CD14-positive monocyte (primary cell): ENCODE measurements around the gene INHA. TPM values are rescaled to one million over a fixed set of nuclear protein-coding genes. Genes with fewer than 3 reads are reported as not detected.
A peak's percentile ranks its signal among the peaks of the same experiment; 100 is the strongest.

Source experiments
- DNase-seq, 3 donors: peaks; one replicate each; pipeline ENCODE4 v3.0.0-alpha.2; 2011 to 2022
- H2AFZ ChIP-seq: 2 replicates; pipeline ENCODE4 v1.6.0; 2012; ENCODE audit warnings: mild to moderate bottlenecking, low read depth, low read length, inconsistent platforms; ENCODE audit not compliant: insufficient read depth, poor library complexity, severe bottlenecking
- H3K27ac ChIP-seq, 2 donors: 1 replicate in 1 of 2; 2 replicates in 1 of 2; pipeline ENCODE4 v1.5.1; 2012 to 2013; ENCODE audit warnings: low read length in 2 of 2, control low read depth in 1 of 2, inconsistent platforms in 1 of 2, low read depth in 1 of 2, mild to moderate bottlenecking in 1 of 2
- H3K27me3 ChIP-seq, 2 donors: one replicate each; pipeline versions ENCODE4 v1.6.0 to v1.6.1; 2011 to 2013; ENCODE audit warnings: low read length in 2 of 2; ENCODE audit not compliant: control insufficient read depth in 2 of 2, insufficient read depth in 2 of 2
- H3K36me3 ChIP-seq, 2 donors: replicated peaks in 1 of 2; 1 replicate in 1 of 2; 2 replicates in 1 of 2; pipeline versions ENCODE4 v1.5.1 to v1.6.1; 2012 to 2013; ENCODE audit warnings: low read length in 2 of 2, control low read depth in 1 of 2, inconsistent platforms in 1 of 2, mild to moderate bottlenecking in 1 of 2; ENCODE audit not compliant: insufficient read depth in 2 of 2, control insufficient read depth in 1 of 2
- H3K4me1 ChIP-seq, 2 donors: 1 replicate in 1 of 2; 2 replicates in 1 of 2; pipeline versions ENCODE4 v1.5.1 to v1.6.1; 2012 to 2013; ENCODE audit warnings: low read length in 2 of 2, control low read depth in 1 of 2, inconsistent platforms in 1 of 2, mild to moderate bottlenecking in 1 of 2, moderate library complexity in 1 of 2; ENCODE audit not compliant: insufficient read depth in 2 of 2, control insufficient read depth in 1 of 2
- H3K4me2 ChIP-seq: replicated peaks from 2 replicates; pipeline ENCODE3; 2012; ENCODE audit warnings: low read length, moderate library complexity, mild to moderate bottlenecking; ENCODE audit not compliant: poor library complexity, severe bottlenecking; ENCODE audit errors: extremely low read depth
- H3K4me3 ChIP-seq, 3 experiments: fragments of 200-600 bp in 1 of 3; sonication (generic) in 1 of 3; replicated peaks in 1 of 3; 1 replicate in 2 of 3; 2 replicates in 1 of 3; pipeline ENCODE4 v1.5.1; 2011 to 2013; ENCODE audit warnings: low read length in 3 of 3, mild to moderate bottlenecking in 3 of 3, control low read depth in 2 of 3, low read depth in 2 of 3, inconsistent platforms in 1 of 3, moderate library complexity in 1 of 3
- H3K79me2 ChIP-seq: 2 replicates; pipeline ENCODE4 v1.6.0; 2012; ENCODE audit warnings: mild to moderate bottlenecking, control low read depth, inconsistent platforms, low read length, moderate library complexity; ENCODE audit not compliant: insufficient read depth
- H3K9ac ChIP-seq: 2 replicates; pipeline ENCODE4 v1.6.0; 2017; ENCODE audit warnings: low read length, mild to moderate bottlenecking; ENCODE audit not compliant: insufficient read depth, poor library complexity, severe bottlenecking
- H3K9me3 ChIP-seq, 2 donors: replicated peaks in 1 of 2; 1 replicate in 1 of 2; 2 replicates in 1 of 2; pipeline versions ENCODE4 v1.5.1 to v1.6.1; 2012 to 2013; ENCODE audit warnings: low read length in 2 of 2, control low read depth in 1 of 2; ENCODE audit not compliant: control insufficient read depth in 1 of 2, insufficient read depth in 1 of 2
- H4K20me1 ChIP-seq: 2 replicates; pipeline ENCODE4 v1.6.0; 2012; ENCODE audit warnings: mild to moderate bottlenecking, low read length, control low read depth, moderate library complexity; ENCODE audit not compliant: insufficient read depth
- H3K27ac Mint-ChIP-seq, 7 donors: one replicate each; pipeline ENCODE4 v1.8.0; 2020; ENCODE audit warnings: mild to moderate bottlenecking in 7 of 7, mixed read lengths in 7 of 7, moderate library complexity in 6 of 7, inconsistent platforms in 2 of 7
- H3K27me3 Mint-ChIP-seq, 3 donors: one replicate each; pipeline ENCODE4 v1.8.0; 2021 to 2022; ENCODE audit warnings: low read depth in 3 of 3, mild to moderate bottlenecking in 3 of 3, mixed read lengths in 3 of 3, moderate library complexity in 3 of 3, inconsistent platforms in 1 of 3
- H3K36me3 Mint-ChIP-seq, 2 donors: one replicate each; pipeline ENCODE4 v1.8.0; 2020; ENCODE audit warnings: mixed read lengths in 2 of 2, inconsistent platforms in 1 of 2, mild to moderate bottlenecking in 1 of 2
- H3K4me1 Mint-ChIP-seq: one replicate; pipeline ENCODE4 v1.8.0; 2020; ENCODE audit warnings: mild to moderate bottlenecking, mixed read lengths
- H3K4me3 Mint-ChIP-seq, 2 donors: one replicate each; pipeline ENCODE4 v1.8.0; 2020; ENCODE audit warnings: mild to moderate bottlenecking in 2 of 2, mixed read lengths in 2 of 2, moderate library complexity in 1 of 2
- H3K9me3 Mint-ChIP-seq, 7 donors: one replicate each; pipeline ENCODE4 v1.8.0; 2020 to 2022; ENCODE audit warnings: mixed read lengths in 7 of 7, mild to moderate bottlenecking in 6 of 7, moderate library complexity in 6 of 7, inconsistent platforms in 2 of 7
- WGBS: methylation state at CpG from one replicate; pipeline ENCODE4 v1.1.5; 2013; ENCODE audit warnings: missing lambda C conversion rate; ENCODE audit not compliant: insufficient coverage; 5-methylcytosine and 5-hydroxymethylcytosine counted together
- intact Hi-C, 2 donors: fragments of 100-400 bp; cut with micrococcal nuclease; formaldehyde crosslinking; loops; one replicate each; pipeline versions ENCODE4 v1.15.0 to v1.15.1; 2023
- polyA plus RNA-seq, 3 donors: library from polyadenylated mRNA; depleted of rRNA in 1 of 3; unstranded in 2 of 3; stranded (reverse) in 1 of 3; fragments of 300-500 nt in 2 of 3; fragments of >200 nt in 1 of 3; fragmentation: Illumina TruSeq in 2 of 3; gene quantifications; 1 replicate in 2 of 3; 2 replicates in 1 of 3; pipeline ENCODE4 v1.2.3, GENCODE V29; 2012 to 2021
- TF ChIP-seq, protein P1 (sequence below): fragments of 200-600 bp; IDR thresholded peaks from one replicate; pipeline ENCODE4 v1.8.0; 2022; ENCODE audit warnings: antibody characterized with exemption, mild to moderate bottlenecking

INHA gene
- polyA plus RNA-seq, 3 donors, result not detected

DNA sequence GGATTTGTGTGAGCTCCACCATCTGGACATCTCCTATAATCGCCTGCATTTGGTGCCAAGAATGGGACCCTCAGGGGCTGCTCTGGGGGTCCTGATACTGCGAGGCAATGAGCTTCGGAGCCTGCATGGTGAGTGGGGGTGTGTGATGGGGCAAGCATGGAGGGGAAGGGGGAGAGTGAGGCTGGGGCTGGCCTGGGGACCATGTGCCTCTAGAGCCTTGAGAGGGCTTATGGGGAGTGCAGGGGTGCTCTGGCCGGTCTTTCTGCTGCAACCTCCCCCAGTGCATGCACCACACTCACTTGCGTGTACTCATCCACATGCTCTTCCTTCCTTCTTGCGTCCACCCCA lies 33.5 kb downstream of the INHA start:
- TF ChIP-seq, protein P1, sequence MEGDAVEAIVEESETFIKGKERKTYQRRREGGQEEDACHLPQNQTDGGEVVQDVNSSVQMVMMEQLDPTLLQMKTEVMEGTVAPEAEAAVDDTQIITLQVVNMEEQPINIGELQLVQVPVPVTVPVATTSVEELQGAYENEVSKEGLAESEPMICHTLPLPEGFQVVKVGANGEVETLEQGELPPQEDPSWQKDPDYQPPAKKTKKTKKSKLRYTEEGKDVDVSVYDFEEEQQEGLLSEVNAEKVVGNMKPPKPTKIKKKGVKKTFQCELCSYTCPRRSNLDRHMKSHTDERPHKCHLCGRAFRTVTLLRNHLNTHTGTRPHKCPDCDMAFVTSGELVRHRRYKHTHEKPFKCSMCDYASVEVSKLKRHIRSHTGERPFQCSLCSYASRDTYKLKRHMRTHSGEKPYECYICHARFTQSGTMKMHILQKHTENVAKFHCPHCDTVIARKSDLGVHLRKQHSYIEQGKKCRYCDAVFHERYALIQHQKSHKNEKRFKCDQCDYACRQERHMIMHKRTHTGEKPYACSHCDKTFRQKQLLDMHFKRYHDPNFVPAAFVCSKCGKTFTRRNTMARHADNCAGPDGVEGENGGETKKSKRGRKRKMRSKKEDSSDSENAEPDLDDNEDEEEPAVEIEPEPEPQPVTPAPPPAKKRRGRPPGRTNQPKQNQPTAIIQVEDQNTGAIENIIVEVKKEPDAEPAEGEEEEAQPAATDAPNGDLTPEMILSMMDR, result no peak
- H3K4me3 ChIP-seq, result no peak overlapping the region
- no peak overlapping the region for H3K9ac ChIP-seq
- H3K36me3 ChIP-seq, result peaks cover 71 to 80% of the 10 kb centered on the region in 2 donors
- Mint-ChIP-seq H3K27me3 (no peaks in the 10 kb centered on the region), H3K4me1 (peaks cover 15% of the 10 kb centered on the region), H3K4me3 (no peak overlapping the region), H3K36me3 (peaks cover 79 to 86% of the 10 kb centered on the region in 2 donors), H3K27ac (no peak overlapping the region), H3K9me3 (no peaks in the 10 kb centered on the region)
- no peaks in the 10 kb centered on the region for H3K9me3 ChIP-seq
- H3K79me2 ChIP-seq, result no peaks in the 10 kb centered on the region
- peaks cover 18 to 19% of the 10 kb centered on the region in 2 donors for H3K4me1 ChIP-seq
- H3K27me3 ChIP-seq, result no peaks in the 10 kb centered on the region
- no peak overlapping the region for H2AFZ ChIP-seq
- intact Hi-C loops, result loop anchor here in 1 of 2 donors (10.0 kb wide), 1 partner anchor 431 kb away; the partner anchor contains the start of genes CNPPD1, RETREG2 and SLC23A3
- no peaks in the 10 kb centered on the region for H4K20me1 ChIP-seq
- H3K27ac ChIP-seq, result peak overlapping the region in 1 of 2 donors; percentile 3
- H3K4me2 ChIP-seq, result no peak overlapping the region
- no peak for DNase-seq
- 100% methylated on average over 6 of the region's 6 CpGs for WGBS

DNA sequence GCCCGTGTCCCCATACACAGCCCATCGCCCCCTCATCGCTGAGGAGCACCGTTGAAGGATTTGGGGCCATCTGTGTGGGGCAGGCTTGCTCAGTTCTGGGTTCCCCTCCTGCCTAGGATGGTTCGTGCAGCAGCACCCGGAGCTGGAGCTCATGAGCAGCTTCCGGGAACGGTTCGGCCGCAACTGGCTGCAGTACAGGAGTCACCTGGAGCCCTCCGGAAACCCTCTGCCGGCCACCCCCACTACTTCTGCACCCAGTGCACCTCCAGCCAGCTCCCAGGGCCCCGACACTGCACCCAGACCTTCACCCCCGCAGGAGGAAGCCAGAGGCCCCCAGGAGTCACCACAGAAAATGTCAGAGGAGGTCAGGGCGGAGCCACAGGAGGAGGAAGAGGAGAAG lies 35.8 kb downstream of the INHA start:
- Mint-ChIP-seq H3K27ac (peak overlapping the region in 2 of 7 donors; percentile 60 to 67), H3K4me1 (peaks cover 21% of the 10 kb centered on the region), H3K4me3 (no peak overlapping the region), H3K36me3 (peaks cover 80 to 88% of the 10 kb centered on the region in 2 donors), H3K9me3 (no peaks in the 10 kb centered on the region), H3K27me3 (no peaks in the 10 kb centered on the region)
- Histone ChIP-seq H3K4me3 (no peak overlapping the region), H4K20me1 (no peaks in the 10 kb centered on the region), H3K79me2 (no peaks in the 10 kb centered on the region), H3K4me2 (no peak overlapping the region), H3K27me3 (no peaks in the 10 kb centered on the region), H3K9ac (no peak overlapping the region), H3K36me3 (peaks cover 71 to 80% of the 10 kb centered on the region in 2 donors), H2AFZ (no peak overlapping the region), H3K4me1 (peaks cover 18 to 19% of the 10 kb centered on the region in 2 donors), H3K9me3 (no peaks in the 10 kb centered on the region), H3K27ac (no peak overlapping the region)
- intact Hi-C loops, result loop anchor here in 1 of 2 donors (10.0 kb wide), 1 partner anchor 433 kb away; the partner anchor contains the start of genes CNPPD1, RETREG2 and SLC23A3
- TF ChIP-seq, protein P1, result no peak
- no peak for DNase-seq
- 88% methylated on average over 11 of the region's 15 CpGs for WGBS
